Ovary (tissue), 3 donors: Measurements from ENCODE around the gene ABI3BP.

ENCODE experiments used
- CTCF ChIP-seq, 3 donors: fragments of 450-650 bp in 2 of 3; fragments of 200-600 bp in 1 of 3; IDR thresholded peaks; one replicate each; pipeline versions ENCODE4 v1.5.1 to v1.8.0; 2016 to 2022; ENCODE audit warnings: antibody characterized with exemption in 3 of 3, mild to moderate bottlenecking in 1 of 3
- EP300 ChIP-seq: sonication (generic); formaldehyde crosslinking; IDR thresholded peaks from one replicate; pipeline ENCODE4 v1.6.1; 2017; ENCODE audit warnings: antibody characterized with exemption
- POLR2A ChIP-seq: fragments of 450-650 bp; IDR thresholded peaks from one replicate; pipeline ENCODE4 v1.6.1; 2017; ENCODE audit warnings: antibody characterized with exemption, mild to moderate bottlenecking, moderate library complexity
- donor health status: DM: no; HTN: no; CAD: no.

GRCh38 chr3:100978011-100978659 is 15.1 kb downstream of the ABI3BP start:
- TF ChIP-seq POLR2A = no peak
- no peak for TF ChIP-seq CTCF (IDR thresholded peaks at IDR 0.05)
- TF ChIP-seq EP300 = no peak
